Right hindlimb (tissue), 1 donor: ENCODE measurements around the gene FGD3.
"Not testable (repeated sequence)": the region's sequence is repeated elsewhere in the genome, so short reads cannot be mapped to it uniquely, and the experiment has no call there.

Experiments used
- DNase-seq: peaks from one replicate; pipeline ENCODE4 v3.0.0-alpha.2; 2018

FGD3 gene

GRCh38 chr9:92979283-92980056 is 32.1 kb downstream of the FGD3 start:
- DNase-seq: no peak

GRCh38 chr9:92980085-92980745 is 32.9 kb downstream of the FGD3 start:
- no peak for DNase-seq

DNA sequence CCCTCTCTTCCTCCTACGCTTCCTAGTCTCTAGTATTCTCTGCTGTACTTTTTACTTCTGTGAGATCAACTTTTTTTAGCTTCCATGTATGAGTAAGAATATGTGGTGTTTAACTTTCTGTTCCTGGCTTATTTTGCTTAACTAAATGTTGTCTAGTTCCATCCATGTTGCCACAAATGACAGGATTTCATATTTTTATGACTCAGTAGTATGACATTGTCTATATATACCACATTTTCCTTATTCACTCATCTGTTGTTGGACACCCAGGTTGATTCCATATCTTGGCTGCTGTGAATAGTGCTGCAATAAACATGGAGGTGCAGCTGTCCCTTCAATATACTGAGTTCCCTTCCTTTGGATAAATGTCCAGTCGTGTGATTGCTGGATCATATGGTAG is 34.8 kb downstream of the FGD3 start:
- DNase-seq: no peak

GRCh38 chr9:92983984-92984589 is 36.8 kb downstream of the FGD3 start:
- DNase-seq: no peak

- no peak for DNase-seq
These were observed 37.7 kb downstream of the FGD3 start for GRCh38 chr9:92984976-92985375.

DNA sequence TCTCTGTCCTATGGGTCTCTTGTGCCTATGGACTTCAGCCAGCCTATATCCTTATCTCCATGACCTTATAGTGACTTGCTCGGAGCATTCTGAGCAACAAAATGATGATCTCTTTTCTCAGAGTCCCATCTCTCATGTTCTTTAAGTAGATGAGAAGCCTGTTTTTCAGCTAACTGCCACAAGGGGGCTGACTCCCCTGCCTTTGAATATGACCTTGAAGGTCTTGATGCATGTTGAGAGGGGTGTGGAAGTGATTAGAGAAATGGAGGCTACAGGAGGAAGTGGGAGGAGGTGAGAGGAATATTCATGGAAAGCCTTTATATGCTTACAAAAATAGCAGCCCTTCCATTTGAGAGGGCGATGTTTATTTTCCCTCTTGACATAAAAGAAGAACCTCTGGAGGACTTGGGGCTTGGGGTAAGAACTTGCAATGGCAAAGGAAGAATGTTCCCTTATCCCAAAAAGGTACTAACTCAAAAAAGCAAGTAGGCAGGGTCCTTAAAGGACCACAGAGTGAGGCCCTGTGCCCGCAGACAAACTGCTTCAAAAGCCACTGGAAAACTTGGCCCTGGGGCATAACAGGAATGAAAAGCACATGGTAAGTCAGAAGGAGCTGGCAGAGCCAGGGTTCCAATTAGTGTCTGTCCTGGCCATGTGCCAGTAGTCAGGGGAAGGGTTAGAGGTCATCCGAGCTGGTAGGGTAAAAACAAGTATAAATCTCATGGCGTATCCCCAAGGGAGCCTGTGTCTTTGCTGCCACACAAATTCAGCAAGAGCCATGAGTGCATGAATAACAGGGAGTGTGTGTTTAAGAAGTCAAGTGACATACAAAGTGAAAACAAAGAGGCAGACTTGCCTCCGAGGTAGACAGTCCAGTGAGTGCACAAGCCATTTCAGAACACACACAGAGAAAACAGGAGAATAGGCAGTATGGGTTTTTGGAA is 39.1 kb downstream of the FGD3 start:
- DNase-seq: no peak

DNA sequence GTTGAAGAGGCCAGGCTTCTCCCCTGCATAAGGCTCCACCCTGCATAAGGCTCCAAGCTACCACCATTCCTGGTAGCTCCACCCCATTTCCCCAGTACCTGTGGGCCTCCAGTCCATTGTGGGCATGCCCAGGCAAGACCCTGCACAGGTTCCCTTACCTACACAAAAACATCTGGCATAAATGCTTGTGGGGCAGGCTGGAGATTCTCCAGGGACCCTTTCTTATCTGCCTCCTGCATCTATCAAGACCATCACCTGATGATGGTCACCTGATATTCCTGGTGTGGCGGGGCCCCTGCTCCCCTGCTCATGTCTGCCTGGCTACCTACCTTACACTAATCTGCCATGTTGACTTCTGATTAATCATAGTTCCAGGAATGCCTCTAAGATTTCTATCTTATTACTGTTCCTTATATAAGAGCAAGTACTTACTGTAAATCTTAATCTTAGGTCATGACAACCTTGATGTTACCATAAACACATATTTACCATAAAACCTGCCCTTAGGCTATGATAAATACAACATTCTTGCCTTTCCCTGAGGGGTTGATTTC is 41.0 kb downstream of the FGD3 start:
- no peak for DNase-seq

GRCh38 chr9:92989561-92989960 is 42.2 kb downstream of the FGD3 start:
- DNase-seq: no peak

GRCh38 chr9:92990461-92990860 is 43.1 kb downstream of the FGD3 start:
- DNase-seq: no peak

DNA sequence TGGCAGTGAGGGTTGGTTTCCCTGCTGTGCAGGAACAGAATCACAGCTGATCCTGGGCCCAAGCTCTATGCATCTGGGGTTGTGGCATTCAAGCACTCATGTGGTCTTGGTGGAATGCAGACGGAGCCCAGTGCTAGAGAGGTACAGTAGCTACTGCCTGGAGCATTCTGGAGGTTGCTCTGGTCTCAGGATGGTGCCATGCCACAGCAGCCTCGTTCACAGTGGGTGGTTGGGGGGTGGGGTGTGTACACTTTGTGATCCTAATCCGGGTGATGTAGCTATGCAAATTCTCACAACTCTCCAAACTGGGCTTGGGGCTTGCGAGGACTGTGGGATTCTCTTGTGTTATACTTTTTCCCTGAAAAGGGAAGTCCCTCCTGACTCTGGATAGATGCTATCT is 45.2 kb downstream of the FGD3 start:
- no peak for DNase-seq

DNA sequence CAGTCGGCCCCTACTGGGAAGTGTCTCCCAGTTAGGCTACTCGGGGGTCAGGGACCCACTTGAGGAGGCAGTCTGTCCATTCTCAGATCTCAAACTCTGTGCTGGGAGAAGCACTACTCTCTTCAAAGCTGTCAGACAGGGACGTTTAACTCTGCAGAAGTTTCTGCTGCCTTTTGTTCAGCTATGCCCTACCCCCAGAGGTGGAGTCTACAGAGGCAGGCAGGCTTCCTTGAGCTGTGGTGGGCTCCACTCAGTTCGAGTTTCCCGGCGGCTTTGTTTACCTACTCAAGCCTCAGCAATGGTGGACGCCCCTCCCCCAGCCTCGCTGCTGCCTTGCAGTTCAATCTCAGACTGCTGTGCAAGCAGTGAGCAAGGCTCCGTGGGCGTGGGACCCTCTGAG is 51.5 kb downstream of the FGD3 start:
- not testable (repeated sequence) for DNase-seq

GRCh38 chr9:93001031-93001430 is 53.7 kb downstream of the FGD3 start:
- DNase-seq: no peak

- DNase-seq: no peak
These were observed 55.4 kb downstream of the FGD3 start for GRCh38 chr9:93002700-93003099.

- peak; percentile 58 for DNase-seq
These were observed 56.5 kb downstream of the FGD3 start for GRCh38 chr9:93003552-93004407.

DNA sequence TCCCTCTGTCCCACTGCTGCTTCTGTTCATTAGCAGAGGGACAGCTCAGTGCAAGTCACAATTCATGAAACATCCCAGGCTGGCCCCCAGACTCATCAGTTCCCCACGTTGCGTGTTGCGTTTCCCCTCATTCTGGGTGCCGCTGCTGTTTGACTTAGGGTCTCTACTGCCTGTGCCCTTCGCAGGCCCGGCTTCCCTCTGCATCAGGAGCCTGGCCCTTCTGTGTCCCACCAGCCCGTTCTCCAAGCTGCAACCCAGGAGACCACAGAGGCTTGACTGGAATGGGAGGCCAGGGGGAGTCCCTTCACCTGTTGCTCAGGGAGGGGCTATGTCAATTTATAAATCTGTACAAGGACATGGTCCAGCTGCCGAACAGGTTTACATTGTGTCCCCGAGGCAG is 57.2 kb downstream of the FGD3 start:
- no peak for DNase-seq

DNA sequence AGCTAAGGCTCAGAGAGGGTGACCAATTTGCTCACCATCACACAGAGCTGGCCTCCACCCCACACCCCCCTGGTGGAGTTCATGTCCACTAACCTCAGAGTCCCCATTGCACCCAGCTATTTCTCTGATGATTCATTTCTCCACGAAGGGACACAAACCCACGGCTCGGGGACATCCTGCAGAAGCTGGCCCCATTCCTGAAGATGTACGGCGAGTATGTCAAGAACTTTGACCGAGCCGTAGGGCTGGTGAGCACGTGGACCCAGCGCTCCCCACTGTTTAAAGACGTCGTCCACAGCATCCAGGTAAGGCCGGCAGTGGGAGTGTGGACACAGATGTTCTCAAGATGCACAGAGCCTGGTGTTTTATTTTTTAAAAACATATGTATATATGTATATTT is 58.6 kb downstream of the FGD3 start:
- no peak for DNase-seq

DNA sequence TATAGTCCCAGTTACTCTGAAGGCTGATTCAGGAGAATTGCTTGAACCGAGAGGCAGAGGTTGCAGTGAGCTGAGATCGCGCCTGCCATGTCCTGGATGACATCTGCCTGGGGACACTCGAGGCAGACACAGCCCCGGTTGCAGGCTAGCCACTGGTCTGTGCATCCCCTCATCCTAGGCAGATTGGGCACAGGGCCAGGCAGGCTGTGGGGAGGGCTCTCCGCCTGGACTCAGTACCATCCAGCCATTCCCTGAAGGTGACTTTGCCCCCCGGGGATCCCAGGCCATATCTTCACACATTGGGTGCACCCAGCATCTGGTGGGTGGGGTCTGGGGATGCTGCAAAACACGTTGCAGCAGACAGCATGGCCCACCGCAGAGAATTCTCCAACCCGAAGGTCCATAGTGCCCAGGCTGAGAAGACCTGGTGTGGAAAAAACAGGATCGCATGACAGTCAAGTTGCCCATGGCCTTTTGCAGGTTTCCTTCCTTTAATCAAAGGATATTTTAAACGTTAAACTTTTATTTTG is 60.3 kb downstream of the FGD3 start:
- no peak for DNase-seq

DNA sequence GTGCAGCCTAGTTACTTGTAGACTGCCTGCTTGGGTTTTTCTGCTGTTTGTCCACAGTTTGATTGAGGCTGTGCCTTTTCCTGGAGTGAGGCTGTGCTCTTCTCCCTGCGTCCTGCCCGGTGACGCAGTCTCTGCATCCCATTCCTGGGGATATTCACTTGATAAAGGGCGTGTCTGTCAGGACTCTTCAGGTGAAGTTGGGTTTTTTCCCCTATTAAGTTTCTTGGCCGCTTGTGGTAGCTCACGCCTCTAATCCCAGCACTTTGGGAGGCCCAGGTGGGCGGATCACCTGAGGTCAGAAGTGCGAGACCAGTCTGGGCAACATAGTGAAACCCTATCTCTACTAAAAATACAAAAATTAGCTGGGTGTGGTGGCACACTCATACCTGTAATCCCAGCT is 61.1 kb downstream of the FGD3 start:
- DNase-seq: no peak

DNA sequence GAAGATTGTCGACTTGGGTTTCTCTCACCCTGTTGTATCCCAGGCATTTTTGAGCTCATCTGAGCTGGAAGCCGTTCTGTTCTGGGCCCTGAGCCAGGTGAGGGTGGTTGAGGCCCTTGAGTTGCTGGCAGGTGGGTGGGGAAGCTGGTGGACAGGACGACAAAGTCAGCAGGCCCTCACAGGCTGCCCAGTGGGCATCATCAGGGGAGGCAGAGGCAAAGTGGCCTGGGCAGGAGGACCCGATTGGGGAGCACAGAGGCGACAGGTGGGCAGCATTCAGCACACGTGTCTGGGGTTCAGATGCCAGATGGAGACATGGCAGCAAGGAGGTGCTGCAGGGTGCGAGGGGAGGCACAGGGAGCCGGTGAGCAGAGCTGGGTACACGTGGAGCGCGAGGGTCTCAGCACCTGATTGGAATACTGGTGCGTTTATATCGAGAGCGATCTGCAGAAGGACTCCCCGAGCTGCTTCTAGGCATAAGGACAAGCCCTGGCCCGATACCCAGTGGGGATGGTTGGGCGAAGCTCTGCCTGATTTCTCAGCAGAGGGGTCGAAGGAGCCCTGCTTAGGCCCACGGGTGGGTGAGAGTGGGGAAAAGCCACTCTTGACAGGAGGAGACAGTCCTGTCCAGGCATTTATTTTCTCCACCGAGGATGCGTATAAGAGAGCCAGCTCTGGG is 62.2 kb downstream of the FGD3 start:
- DNase-seq: no peak

DNA sequence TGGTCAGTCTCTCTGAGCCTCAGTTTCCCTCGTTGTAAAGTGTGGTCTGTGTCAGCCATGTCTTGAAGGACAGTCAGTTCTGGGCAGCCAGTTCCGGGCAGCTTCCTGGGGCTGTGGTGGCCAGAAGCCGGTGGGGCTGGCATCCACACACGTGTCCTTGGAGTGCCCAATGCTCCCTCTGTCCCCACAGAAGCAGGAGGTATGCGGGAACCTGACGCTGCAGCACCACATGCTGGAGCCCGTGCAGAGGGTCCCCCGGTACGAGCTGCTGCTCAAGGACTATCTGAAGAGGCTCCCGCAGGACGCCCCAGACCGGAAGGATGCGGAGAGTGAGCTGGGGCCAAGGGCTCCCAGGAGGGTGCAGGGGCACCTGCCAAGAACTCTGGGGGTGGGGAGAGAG is 62.7 kb downstream of the FGD3 start:
- DNase-seq: no peak

GRCh38 chr9:93010704-93011103 is 63.4 kb downstream of the FGD3 start:
- DNase-seq: no peak
